GM23338 (cell line): ENCODE measurements around the gene B4GALNT4. TPM values are rescaled to one million over a fixed set of nuclear protein-coding genes. Genes with fewer than 3 reads are reported as not detected.

Source experiments
- ATAC-seq: fragments of 200-7000 bp; cut with Tn5 transposase; 3 replicates; pipeline ENCODE4 v1.9.1; 2020
- DNase-seq: peaks from one replicate; pipeline ENCODE4 v3.0.0-alpha.2; 2015; ENCODE audit warnings: low spot score
- H2AFZ ChIP-seq: fragments of 200-600 bp; sonication (generic); 2 replicates; pipeline ENCODE4 v1.8.0; 2016; ENCODE audit warnings: antibody characterized with exemption, mild to moderate bottlenecking, moderate library complexity
- H3F3A ChIP-seq: fragments of 200-600 bp; sonication (generic); replicated peaks from 2 replicates; pipeline ENCODE4 v1.8.0; 2017; ENCODE audit warnings: antibody characterized with exemption, mixed run types, low read depth
- H3K27ac ChIP-seq: fragments of 200-600 bp; sonication (generic); 2 replicates; pipeline ENCODE4 v1.6.1; 2016; ENCODE audit warnings: low read depth
- H3K27me3 ChIP-seq: fragments of 200-600 bp; sonication (generic); 2 replicates; pipeline ENCODE4 v1.8.0; 2016; ENCODE audit warnings: mild to moderate bottlenecking, mixed run types, moderate library complexity; ENCODE audit not compliant: insufficient read depth
- H3K36me3 ChIP-seq: fragments of 200-600 bp; sonication (generic); 2 replicates; pipeline ENCODE4 v1.8.0; 2016; ENCODE audit warnings: mild to moderate bottlenecking; ENCODE audit not compliant: insufficient read depth
- H3K4me1 ChIP-seq: fragments of 200-600 bp; sonication (generic); 2 replicates; pipeline ENCODE4 v1.8.0; 2016; ENCODE audit warnings: mild to moderate bottlenecking, moderate library complexity; ENCODE audit not compliant: insufficient read depth
- H3K4me2 ChIP-seq: fragments of 200-600 bp; sonication (generic); 2 replicates; pipeline ENCODE4 v1.7.1; 2017; ENCODE audit warnings: mixed run types
- H3K4me3 ChIP-seq: fragments of 200-600 bp; sonication (generic); 2 replicates; pipeline ENCODE4 v1.6.1; 2016; ENCODE audit warnings: mixed run types
- H3K79me2 ChIP-seq: fragments of 200-600 bp; sonication (generic); replicated peaks from 2 replicates; pipeline ENCODE4 v1.8.0; 2017; ENCODE audit warnings: mild to moderate bottlenecking; ENCODE audit not compliant: insufficient read depth
- H3K9me2 ChIP-seq: fragments of 200-600 bp; sonication (generic); 2 replicates; pipeline ENCODE4 v1.8.0; 2017; ENCODE audit not compliant: insufficient read depth
- H4K20me1 ChIP-seq: fragments of 200-600 bp; sonication (generic); replicated peaks from 2 replicates; pipeline ENCODE4 v1.8.0; 2017; ENCODE audit warnings: mild to moderate bottlenecking; ENCODE audit not compliant: insufficient read depth
- H3K27ac Mint-ChIP-seq: 2 replicates; pipeline ENCODE4 v1.8.0; 2020; ENCODE audit warnings: inconsistent platforms, mild to moderate bottlenecking, moderate library complexity, mixed read lengths
- H3K27me3 Mint-ChIP-seq: 3 replicates; pipeline ENCODE4 v1.8.0; 2022; ENCODE audit warnings: low read depth, mild to moderate bottlenecking, moderate library complexity, mixed read lengths, inconsistent platforms; ENCODE audit not compliant: insufficient read depth, poor library complexity
- H3K36me3 Mint-ChIP-seq: 3 replicates; pipeline ENCODE4 v1.8.0; 2021; ENCODE audit warnings: low read depth, mild to moderate bottlenecking, inconsistent platforms, moderate library complexity, mixed read lengths
- H3K4me1 Mint-ChIP-seq: 3 replicates; pipeline ENCODE4 v1.8.0; 2020; ENCODE audit warnings: mild to moderate bottlenecking, inconsistent platforms, mixed read lengths
- H3K4me3 Mint-ChIP-seq: 3 replicates; pipeline ENCODE4 v1.8.0; 2021; ENCODE audit warnings: moderate library complexity, mild to moderate bottlenecking, inconsistent platforms, mixed read lengths
- H3K9me3 Mint-ChIP-seq: 3 replicates; pipeline ENCODE4 v1.8.0; 2020; ENCODE audit warnings: moderate library complexity, mild to moderate bottlenecking, inconsistent platforms, mixed read lengths
- CREB1 ChIP-seq: fragments of 250-450 bp; sonication (Bioruptor Pico); IDR thresholded peaks from 2 replicates; pipeline ENCODE4 v1.5.0; 2020; ENCODE audit warnings: low read depth, mild to moderate bottlenecking, moderate library complexity
- EZH2 ChIP-seq: fragments of 200-600 bp; sonication (generic); IDR thresholded peaks from one replicate; pipeline ENCODE4 v1.8.0; 2017; ENCODE audit warnings: antibody characterized with exemption, mild to moderate bottlenecking, low read depth; ENCODE audit not compliant: unreplicated experiment
- EZH2phosphoT487 ChIP-seq: fragments of 200-600 bp; sonication (generic); IDR thresholded peaks from one replicate; pipeline ENCODE4 v1.8.1; 2018; ENCODE audit warnings: antibody characterized with exemption; ENCODE audit not compliant: unreplicated experiment
- JUNB ChIP-seq: IDR thresholded peaks from one replicate; pipeline ENCODE4 v1.6.1; 2016; ENCODE audit warnings: antibody characterized with exemption; ENCODE audit not compliant: unreplicated experiment
- NANOG ChIP-seq: IDR thresholded peaks from 2 replicates; pipeline ENCODE4 v1.6.1; 2016; ENCODE audit warnings: antibody characterized with exemption, borderline replicate concordance
- STAT1 ChIP-seq: IDR thresholded peaks from one replicate; pipeline ENCODE4 v1.6.1; 2016; ENCODE audit warnings: antibody characterized with exemption; ENCODE audit not compliant: unreplicated experiment
- ZNF114 ChIP-seq: fragments of 250-450 bp; sonication (Bioruptor Pico); IDR thresholded peaks from 2 replicates; pipeline ENCODE4 v1.5.0; 2020; ENCODE audit warnings: mild to moderate bottlenecking, moderate library complexity
- ZNF331 ChIP-seq: fragments of 250-450 bp; sonication (Bioruptor Pico); IDR thresholded peaks from 2 replicates; pipeline ENCODE4 v1.5.0; 2020; ENCODE audit warnings: low read depth, mild to moderate bottlenecking, moderate library complexity
- ZNF462 ChIP-seq: fragments of 250-450 bp; sonication (Bioruptor Pico); IDR thresholded peaks from 2 replicates; pipeline ENCODE4 v1.5.0; 2020; ENCODE audit warnings: mild to moderate bottlenecking, moderate library complexity
- polyA plus RNA-seq: library from polyadenylated mRNA; unstranded; fragments of >200 nt; fragmentation: Nextera tagmentation; extraction: Ambion mirVana; gene quantifications from 2 replicates; pipeline ENCODE4 v1.2.1, GENCODE V29; 2016
- total RNA-seq: library from RNA; depleted of rRNA; stranded (reverse); fragments of >200 nt; shearing (Covaris generic); gene quantifications from 2 replicates; pipeline ENCODE4 v1.2.3, GENCODE V29; 2014
- TF ChIP-seq, protein P1 (sequence below): IDR thresholded peaks from 2 replicates; pipeline ENCODE4 v1.6.1; 2016; ENCODE audit warnings: antibody characterized with exemption
- TF ChIP-seq, protein P2 (sequence below), 2 experiments: fragments of 200-600 bp in 1 of 2; sonication (generic) in 1 of 2; conservative IDR thresholded peaks; 2 replicates each; pipeline versions ENCODE4 v1.5.1 to v1.6.1; 2016 to 2017; ENCODE audit warnings: antibody characterized with exemption in 2 of 2, low read depth in 2 of 2, mild to moderate bottlenecking in 2 of 2, moderate library complexity in 1 of 2

The B4GALNT4 gene
- total and polyA plus RNA-seq, 2 experiments from 2014 or later = 49.9 to 92.6 TPM

DNA sequence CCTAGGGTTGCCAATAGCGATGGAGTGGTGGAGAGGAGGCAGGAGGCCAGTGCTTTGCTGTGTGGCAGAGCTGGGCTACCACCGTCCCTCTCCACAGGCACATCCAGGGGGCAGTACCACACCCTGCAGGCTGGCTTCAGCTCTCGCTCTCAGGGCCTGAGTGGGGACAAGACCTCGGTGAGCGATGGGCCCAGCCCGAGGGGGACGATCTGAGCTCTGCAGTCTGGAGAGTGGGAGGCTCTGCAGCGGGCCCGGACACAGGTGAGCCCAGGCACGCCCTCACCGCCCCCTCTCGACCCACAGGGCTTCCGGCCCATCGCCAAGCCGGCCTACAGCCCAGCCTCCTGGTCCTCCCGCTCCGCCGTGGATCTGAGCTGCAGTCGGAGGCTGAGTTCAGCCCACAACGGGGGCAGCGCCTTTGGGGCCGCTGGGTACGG, 27.2 kb downstream of the B4GALNT4 start (continued):
- TF ChIP-seq, protein P1, sequence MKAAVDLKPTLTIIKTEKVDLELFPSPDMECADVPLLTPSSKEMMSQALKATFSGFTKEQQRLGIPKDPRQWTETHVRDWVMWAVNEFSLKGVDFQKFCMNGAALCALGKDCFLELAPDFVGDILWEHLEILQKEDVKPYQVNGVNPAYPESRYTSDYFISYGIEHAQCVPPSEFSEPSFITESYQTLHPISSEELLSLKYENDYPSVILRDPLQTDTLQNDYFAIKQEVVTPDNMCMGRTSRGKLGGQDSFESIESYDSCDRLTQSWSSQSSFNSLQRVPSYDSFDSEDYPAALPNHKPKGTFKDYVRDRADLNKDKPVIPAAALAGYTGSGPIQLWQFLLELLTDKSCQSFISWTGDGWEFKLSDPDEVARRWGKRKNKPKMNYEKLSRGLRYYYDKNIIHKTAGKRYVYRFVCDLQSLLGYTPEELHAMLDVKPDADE = no peak
- TF ChIP-seq ZNF331 (CRISPR knock-in tag) (no peak), CREB1 (CRISPR knock-in tag) (no peak)

- no peak overlapping the region for H3K4me3 ChIP-seq
- H3K36me3 Mint-ChIP-seq = peaks cover 14% of the 10 kb centered on the region; the same call in 2 of the 3 replicates
- H4K20me1 ChIP-seq = no peaks in the 10 kb centered on the region
- no peaks in the 10 kb centered on the region for H3K9me2 ChIP-seq
- DNase-seq = no peak
- H3F3A ChIP-seq = no peaks in the 10 kb centered on the region
- H3K36me3 ChIP-seq = no peaks in the 10 kb centered on the region
- peaks cover 2% of the 10 kb centered on the region; the same call in 1 of the 3 replicates for H3K4me1 Mint-ChIP-seq
- no peak for ATAC-seq
- H2AFZ ChIP-seq = no peak overlapping the region
- no peak overlapping the region for H3K27ac Mint-ChIP-seq
- H3K4me2 ChIP-seq = no peak overlapping the region
- H3K27me3 Mint-ChIP-seq = peaks cover 11% of the 10 kb centered on the region
- no peak overlapping the region for H3K4me3 Mint-ChIP-seq
- peaks cover 6% of the 10 kb centered on the region for H3K4me1 ChIP-seq
- no peak overlapping the region for H3K27ac ChIP-seq
- peaks cover 15% of the 10 kb centered on the region for H3K9me3 Mint-ChIP-seq
- no peaks in the 10 kb centered on the region for H3K79me2 ChIP-seq
- H3K27me3 ChIP-seq = no peaks in the 10 kb centered on the region
- TF ChIP-seq CREB1 (CRISPR knock-in tag) = no peak
- TF ChIP-seq ZNF462 (CRISPR knock-in tag) = no peak
- no peak for TF ChIP-seq ZNF114
- TF ChIP-seq, protein P1 = no peak
- TF ChIP-seq JUNB = no peak
- no peak for TF ChIP-seq EZH2
- no peak for TF ChIP-seq STAT1
- TF ChIP-seq, protein P2, sequence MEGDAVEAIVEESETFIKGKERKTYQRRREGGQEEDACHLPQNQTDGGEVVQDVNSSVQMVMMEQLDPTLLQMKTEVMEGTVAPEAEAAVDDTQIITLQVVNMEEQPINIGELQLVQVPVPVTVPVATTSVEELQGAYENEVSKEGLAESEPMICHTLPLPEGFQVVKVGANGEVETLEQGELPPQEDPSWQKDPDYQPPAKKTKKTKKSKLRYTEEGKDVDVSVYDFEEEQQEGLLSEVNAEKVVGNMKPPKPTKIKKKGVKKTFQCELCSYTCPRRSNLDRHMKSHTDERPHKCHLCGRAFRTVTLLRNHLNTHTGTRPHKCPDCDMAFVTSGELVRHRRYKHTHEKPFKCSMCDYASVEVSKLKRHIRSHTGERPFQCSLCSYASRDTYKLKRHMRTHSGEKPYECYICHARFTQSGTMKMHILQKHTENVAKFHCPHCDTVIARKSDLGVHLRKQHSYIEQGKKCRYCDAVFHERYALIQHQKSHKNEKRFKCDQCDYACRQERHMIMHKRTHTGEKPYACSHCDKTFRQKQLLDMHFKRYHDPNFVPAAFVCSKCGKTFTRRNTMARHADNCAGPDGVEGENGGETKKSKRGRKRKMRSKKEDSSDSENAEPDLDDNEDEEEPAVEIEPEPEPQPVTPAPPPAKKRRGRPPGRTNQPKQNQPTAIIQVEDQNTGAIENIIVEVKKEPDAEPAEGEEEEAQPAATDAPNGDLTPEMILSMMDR (conservative IDR thresholded peaks at IDR 0.05; ENCODE audit: low read depth in 2 of 2) = no peak; a peak in 1 of 4 replicates
- TF ChIP-seq EZH2phosphoT487 = no peak
- TF ChIP-seq NANOG = no peak
Observed at GRCh38 chr11:396948-397548, 27.7 kb downstream of the B4GALNT4 start.
